Ascending aorta (tissue), 2 donors: ENCODE results near the gene FHIT. TPM values are rescaled to one million over a fixed set of nuclear protein-coding genes. Genes with fewer than 3 reads are reported as not detected.

Experiments
- DNase-seq, 2 donors: peaks; one replicate each; pipeline ENCODE4 v3.0.0-alpha.2; 2019; ENCODE audit warnings: low spot score in 2 of 2
- H3K27ac ChIP-seq, 2 donors: fragments of 200-600 bp; sonication (generic); one replicate each; pipeline ENCODE4 v1.5.1; 2016 to 2017; ENCODE audit warnings: mild to moderate bottlenecking in 1 of 2
- H3K27me3 ChIP-seq: fragments of 200-600 bp; sonication (generic); one replicate; pipeline ENCODE4 v1.5.1; 2017
- H3K36me3 ChIP-seq, 2 donors: fragments of 200-600 bp; sonication (generic); one replicate each; pipeline ENCODE4 v1.5.1; 2016
- H3K4me1 ChIP-seq, 2 donors: fragments of 200-600 bp; sonication (generic); one replicate each; pipeline ENCODE4 v1.5.1; 2016 to 2017; ENCODE audit warnings: mild to moderate bottlenecking in 1 of 2
- H3K4me3 ChIP-seq, 2 donors: fragments of 200-600 bp; sonication (generic); one replicate each; pipeline ENCODE4 v1.5.1; 2016 to 2017; ENCODE audit warnings: mild to moderate bottlenecking in 1 of 2
- H3K9me3 ChIP-seq, 2 donors: fragments of 200-600 bp; sonication (generic); one replicate each; pipeline ENCODE4 v1.5.1; 2016
- intact Hi-C: fragments of 100-400 bp; cut with DNase I; formaldehyde crosslinking; loops from one replicate; pipeline ENCODE4 v1.15.1; 2023
- total RNA-seq: library from RNA; depleted of rRNA; stranded (reverse); fragments of >200 nt; gene quantifications from one replicate; pipeline ENCODE4 v1.1.0, GENCODE V29; 2016
- TF ChIP-seq, protein P1 (sequence below), 3 experiments: fragments of 200-600 bp in 2 of 3; fragments of 450-650 bp in 1 of 3; sonication (generic) in 2 of 3; IDR thresholded peaks; one replicate each; pipeline ENCODE4 v1.5.1; 2016 to 2019; ENCODE audit warnings: antibody characterized with exemption in 3 of 3, mild to moderate bottlenecking in 1 of 3, moderate library complexity in 1 of 3

The FHIT gene
- total RNA-seq, 1 donor from 2014 or later, result 0.21 TPM

GRCh38 chr3:60453326-60453725 lies 797.9 kb downstream of the FHIT start:
- no peaks in the 10 kb centered on the region for H3K36me3 ChIP-seq
- H3K9me3 ChIP-seq, result no peaks in the 10 kb centered on the region
- no peak overlapping the region for H3K27ac ChIP-seq
- intact Hi-C loops, result no loop called here
- no peaks in the 10 kb centered on the region for H3K4me1 ChIP-seq
- no peak for DNase-seq
- TF ChIP-seq, protein P1, sequence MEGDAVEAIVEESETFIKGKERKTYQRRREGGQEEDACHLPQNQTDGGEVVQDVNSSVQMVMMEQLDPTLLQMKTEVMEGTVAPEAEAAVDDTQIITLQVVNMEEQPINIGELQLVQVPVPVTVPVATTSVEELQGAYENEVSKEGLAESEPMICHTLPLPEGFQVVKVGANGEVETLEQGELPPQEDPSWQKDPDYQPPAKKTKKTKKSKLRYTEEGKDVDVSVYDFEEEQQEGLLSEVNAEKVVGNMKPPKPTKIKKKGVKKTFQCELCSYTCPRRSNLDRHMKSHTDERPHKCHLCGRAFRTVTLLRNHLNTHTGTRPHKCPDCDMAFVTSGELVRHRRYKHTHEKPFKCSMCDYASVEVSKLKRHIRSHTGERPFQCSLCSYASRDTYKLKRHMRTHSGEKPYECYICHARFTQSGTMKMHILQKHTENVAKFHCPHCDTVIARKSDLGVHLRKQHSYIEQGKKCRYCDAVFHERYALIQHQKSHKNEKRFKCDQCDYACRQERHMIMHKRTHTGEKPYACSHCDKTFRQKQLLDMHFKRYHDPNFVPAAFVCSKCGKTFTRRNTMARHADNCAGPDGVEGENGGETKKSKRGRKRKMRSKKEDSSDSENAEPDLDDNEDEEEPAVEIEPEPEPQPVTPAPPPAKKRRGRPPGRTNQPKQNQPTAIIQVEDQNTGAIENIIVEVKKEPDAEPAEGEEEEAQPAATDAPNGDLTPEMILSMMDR (IDR thresholded peaks at IDR 0.05), result no peak
- H3K27me3 ChIP-seq, result no peaks in the 10 kb centered on the region
- no peak overlapping the region for H3K4me3 ChIP-seq

DNA sequence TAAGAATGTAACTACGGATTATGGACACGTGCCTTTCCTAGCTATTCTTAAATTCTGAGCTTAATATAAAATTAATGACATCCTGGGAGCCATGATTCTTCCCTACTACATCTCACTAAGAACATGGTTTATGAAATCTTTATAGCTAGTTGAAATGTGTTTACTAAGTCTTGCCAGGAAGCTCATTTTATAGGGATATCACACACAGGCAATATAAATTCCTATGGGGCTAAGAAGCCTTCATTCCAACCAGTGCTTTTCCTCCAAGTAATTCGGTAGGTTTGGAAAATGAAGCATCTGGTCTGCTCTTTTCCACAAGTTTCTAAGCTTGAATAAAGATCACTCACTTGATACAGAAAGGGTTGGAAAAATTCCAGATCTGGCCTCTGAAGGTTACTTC lies 802.6 kb downstream of the FHIT start:
- H3K27me3 ChIP-seq, result no peaks in the 10 kb centered on the region
- TF ChIP-seq, protein P1 (IDR thresholded peaks at IDR 0.05), result no peak

GRCh38 chr3:60445446-60445845 lies 805.8 kb downstream of the FHIT start:
- no peaks in the 10 kb centered on the region for H3K4me1 ChIP-seq
- intact Hi-C loops, result no loop called here
- TF ChIP-seq, protein P1 (IDR thresholded peaks at IDR 0.05), result no peak

More for the DNA sequence above, 802.6 kb downstream of the FHIT start:
- intact Hi-C loops, result no loop called here
- DNase-seq, result no peak
- H3K4me3 ChIP-seq, result no peak overlapping the region
- H3K9me3 ChIP-seq, result no peaks in the 10 kb centered on the region
- no peaks in the 10 kb centered on the region for H3K4me1 ChIP-seq
- no peaks in the 10 kb centered on the region for H3K36me3 ChIP-seq
- no peak overlapping the region for H3K27ac ChIP-seq

GRCh38 chr3:60444898-60445437 lies 806.3 kb downstream of the FHIT start:
- intact Hi-C loops, result no loop called here
- Histone ChIP-seq H3K36me3 (no peaks in the 10 kb centered on the region), H3K9me3 (no peaks in the 10 kb centered on the region), H3K27ac (no peak overlapping the region), H3K4me1 (no peaks in the 10 kb centered on the region), H3K27me3 (no peaks in the 10 kb centered on the region), H3K4me3 (no peak overlapping the region)
- no peak for DNase-seq
- TF ChIP-seq, protein P1 (IDR thresholded peaks at IDR 0.05), result no peak

More at GRCh38 chr3:60445446-60445845, 805.8 kb downstream of the FHIT start:
- no peak overlapping the region for H3K4me3 ChIP-seq
- H3K27ac ChIP-seq, result no peak overlapping the region
- H3K9me3 ChIP-seq, result no peaks in the 10 kb centered on the region
- no peaks in the 10 kb centered on the region for H3K27me3 ChIP-seq
- H3K36me3 ChIP-seq, result no peaks in the 10 kb centered on the region
- DNase-seq, result no peak

DNA sequence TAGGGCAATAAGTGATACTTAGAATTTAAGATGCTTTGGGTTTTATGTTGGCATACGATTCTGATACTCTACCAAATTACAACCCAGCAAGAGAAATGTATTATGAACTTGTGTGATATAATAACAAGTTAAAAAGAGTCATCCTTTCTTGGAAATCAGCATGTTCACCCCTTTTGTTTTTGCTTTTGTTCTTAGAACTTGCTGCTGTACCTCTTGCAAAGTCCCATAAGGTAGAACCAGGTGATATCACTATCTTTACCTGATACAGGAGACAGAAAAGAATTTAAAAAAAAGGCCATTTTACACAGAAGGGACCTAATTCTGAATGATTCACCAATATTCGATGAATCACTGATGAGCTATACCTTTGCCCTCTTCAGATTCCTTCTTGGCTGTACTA lies 810.4 kb downstream of the FHIT start:
- TF ChIP-seq, protein P1 (IDR thresholded peaks at IDR 0.05), result no peak
- no peak overlapping the region for H3K27ac ChIP-seq
- no peaks in the 10 kb centered on the region for H3K27me3 ChIP-seq
- H3K4me3 ChIP-seq, result no peak overlapping the region
- DNase-seq, result no peak
- intact Hi-C loops, result no loop called here
- no peaks in the 10 kb centered on the region for H3K9me3 ChIP-seq
- H3K36me3 ChIP-seq, result no peaks in the 10 kb centered on the region
- H3K4me1 ChIP-seq, result no peaks in the 10 kb centered on the region
